Adrenal gland (tissue), 12 donors: ENCODE results near the gene DEDD2. TPM values are rescaled to one million over a fixed set of nuclear protein-coding genes. Genes with fewer than 3 reads are reported as not detected.

Experiments used
- DNase-seq, 7 donors: peaks; one replicate each; pipeline ENCODE4 v3.0.0-alpha.2; 2019 to 2020
- H3K27ac ChIP-seq, 5 donors: fragments of 200-600 bp; sonication (generic) in 4 of 5; 1 replicate in 3 of 5; 2 replicates in 2 of 5; pipeline versions ENCODE4 v1.5.1 to v1.8.0; 2016 to 2020; ENCODE audit warnings: mild to moderate bottlenecking in 1 of 5
- H3K27me3 ChIP-seq: fragments of 200-600 bp; 2 replicates; pipeline ENCODE4 v1.8.0; 2021
- H3K36me3 ChIP-seq, 2 donors: fragments of 200-600 bp; replicated peaks in 1 of 2; 1 replicate in 1 of 2; 2 replicates in 1 of 2; pipeline versions ENCODE4 v1.5.1 to v1.8.0; 2018 to 2022
- H3K4me1 ChIP-seq, 2 donors: fragments of 200-600 bp; replicated peaks in 1 of 2; 1 replicate in 1 of 2; 2 replicates in 1 of 2; pipeline versions ENCODE4 v1.5.1 to v1.8.0; 2018 to 2021
- H3K4me3 ChIP-seq, 4 donors: fragments of 200-600 bp; sonication (generic) in 3 of 4; one replicate each; pipeline ENCODE4 v1.5.1; 2016 to 2018
- H3K9me3 ChIP-seq, 3 donors: fragments of 200-600 bp; sonication (generic) in 1 of 3; replicated peaks in 1 of 3; 1 replicate in 2 of 3; 2 replicates in 1 of 3; pipeline versions ENCODE4 v1.5.1 to v1.8.0; 2016 to 2021
- CTCF ChIP-seq, 6 experiments: fragments of 450-650 bp in 4 of 6; fragments of 200-600 bp in 2 of 6; sonication (generic) in 1 of 6; IDR thresholded peaks; 1 replicate in 5 of 6; 2 replicates in 1 of 6; pipeline versions ENCODE4 v1.5.1 to v1.8.0; 2016 to 2021; ENCODE audit warnings: antibody characterized with exemption in 6 of 6, mild to moderate bottlenecking in 2 of 6, moderate library complexity in 1 of 6
- POLR2A ChIP-seq, 2 donors: fragments of 450-650 bp; IDR thresholded peaks; one replicate each; pipeline ENCODE4 v1.6.1; 2017; ENCODE audit warnings: antibody characterized with exemption in 2 of 2, mild to moderate bottlenecking in 2 of 2, moderate library complexity in 1 of 2
- WGBS, 4 donors: extraction: QIAGEN DNeasy Blood & Tissue Kit in 2 of 4; methylation state at CpG; one replicate each; pipeline versions ENCODE4 v1.1.5 to v1.1.7; 2013 to 2017; 5-methylcytosine and 5-hydroxymethylcytosine counted together
- intact Hi-C, 2 donors: fragments of 100-400 bp; cut with DNase I; formaldehyde crosslinking; loops; one replicate each; pipeline versions ENCODE4 v1.14.1 to v1.15.0; 2022 to 2023
- polyA plus RNA-seq, 3 donors: library from polyadenylated mRNA; stranded (reverse); fragments of 200-250 nt in 2 of 3; fragments of 350-450 nt in 1 of 3; fragmentation: Illumina TruSeq in 1 of 3; extraction: RNeasy Lipid Tissue Mini Kit (QIAGEN cat#74804) in 1 of 3; gene quantifications; one replicate each; pipeline ENCODE4 v1.2.3, GENCODE V29; 2013 to 2014
- total RNA-seq, 9 donors: library from RNA; depleted of rRNA in 4 of 9; stranded (reverse); fragments of >200 nt in 4 of 9; fragments of 120-200 nt in 1 of 9; fragmentation: NEBNext Ultra II Directional in 1 of 9; extraction: Animal tissue kit (Norgen Biotek cat#: 25700) in 1 of 9; gene quantifications; one replicate each; pipeline versions ENCODE4 v1.1.0 to v1.2.4, GENCODE V29; 2013 to 2023
- donor health status: healthy with polysubstance abuse.
- donor health status: Bipolar disorder and iron deficiency.
- donor health status: DM: yes; HTN: yes; CAD: no.
- donor health status: DM: no; HTN: no; CAD: no.
- donor health status: DM: no; HTN: no; CAD: no.
- donor health status: DM: yes; HTN: yes; CAD: no.

The DEDD2 gene
- total and polyA plus RNA-seq, 12 donors: 26.0 to 54.8 (median 31.5) TPM

DNA sequence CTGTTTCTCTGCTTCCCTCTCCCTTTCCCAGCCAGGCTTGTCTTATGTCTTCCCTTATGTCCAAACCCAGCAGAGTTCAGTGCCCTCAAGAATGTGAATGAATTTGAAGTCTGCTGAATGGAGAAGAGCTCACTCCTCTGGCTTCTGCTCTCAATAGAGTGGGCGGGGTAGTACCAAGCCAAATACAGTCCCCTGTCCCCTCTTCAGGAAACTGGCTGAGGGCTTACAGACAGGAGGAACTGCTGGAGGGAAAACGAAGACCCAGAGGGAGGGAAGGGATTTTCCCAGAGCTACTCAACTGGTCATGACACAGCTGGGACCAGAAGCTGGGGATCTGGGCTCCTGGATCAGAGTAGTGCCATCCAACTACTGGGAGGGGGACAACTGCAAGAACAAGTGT, 52.3 kb downstream of the DEDD2 start:
- H3K4me1 ChIP-seq: no peaks in the 10 kb centered on the region
- TF ChIP-seq CTCF (IDR thresholded peaks at IDR 0.05): no peak
- TF ChIP-seq POLR2A (IDR thresholded peaks at IDR 0.05): no peak
- no peaks in the 10 kb centered on the region for H3K27me3 ChIP-seq
- H3K9me3 ChIP-seq: no peaks in the 10 kb centered on the region
- DNase-seq: no peak
- intact Hi-C loops: no loop called here
- no peak overlapping the region for H3K4me3 ChIP-seq
- 41 to 53% (median 49%) methylated on average over 2 of the region's 2 CpGs for WGBS, 4 donors
- no peak overlapping the region for H3K27ac ChIP-seq
- H3K36me3 ChIP-seq: no peaks in the 10 kb centered on the region

- DNase-seq: no peak
- TF ChIP-seq CTCF (IDR thresholded peaks at IDR 0.05) (no peak), POLR2A (IDR thresholded peaks at IDR 0.05) (no peak)
- Histone ChIP-seq H3K36me3 (no peaks in the 10 kb centered on the region), H3K4me3 (no peak overlapping the region), H3K27me3 (no peaks in the 10 kb centered on the region), H3K9me3 (no peaks in the 10 kb centered on the region), H3K4me1 (no peaks in the 10 kb centered on the region), H3K27ac (no peak overlapping the region)
- WGBS, 4 donors: 80 to 88% (median 84%) methylated on average over 21 of the region's 21 CpGs
- intact Hi-C loops: no loop called here
Observed at GRCh38 chr19:42161616-42162263, 55.7 kb downstream of the DEDD2 start.

- H3K4me3 ChIP-seq: no peak overlapping the region
- H3K9me3 ChIP-seq: no peaks in the 10 kb centered on the region
- intact Hi-C loops: no loop called here
- no peaks in the 10 kb centered on the region for H3K27me3 ChIP-seq
- no peaks in the 10 kb centered on the region for H3K4me1 ChIP-seq
- H3K27ac ChIP-seq: no peak overlapping the region
- no peak for TF ChIP-seq POLR2A (IDR thresholded peaks at IDR 0.05)
- TF ChIP-seq CTCF (IDR thresholded peaks at IDR 0.05): no peak
- no peak for DNase-seq
- 68 to 76% (median 72%) methylated on average over 7 of the region's 7 CpGs for WGBS, 4 donors
- H3K36me3 ChIP-seq: no peaks in the 10 kb centered on the region
Observed at GRCh38 chr19:42159942-42160341, 57.5 kb downstream of the DEDD2 start.

DNA sequence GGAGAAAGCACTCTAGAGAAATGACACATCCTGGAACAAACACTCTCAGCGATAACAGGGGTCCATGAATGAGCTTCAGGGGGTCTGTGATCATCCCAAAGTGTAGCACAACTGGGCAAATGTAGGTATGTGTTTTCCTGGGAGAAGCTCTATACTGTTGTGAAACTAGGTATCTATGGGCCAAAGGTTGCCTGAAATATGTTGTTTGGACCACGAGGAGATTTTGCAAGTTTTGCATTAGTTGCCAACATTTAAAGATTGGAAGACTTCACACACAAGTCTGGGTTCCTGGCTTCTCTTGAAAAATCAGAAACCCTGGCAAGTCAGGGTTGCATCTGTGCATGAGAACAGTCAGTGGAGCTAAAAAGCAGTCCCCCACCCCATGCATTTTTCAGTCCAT, 58.6 kb downstream of the DEDD2 start:
- intact Hi-C loops: no loop called here
- Histone ChIP-seq H3K4me1 (no peaks in the 10 kb centered on the region), H3K9me3 (no peaks in the 10 kb centered on the region), H3K36me3 (no peaks in the 10 kb centered on the region), H3K27me3 (no peaks in the 10 kb centered on the region), H3K27ac (no peak overlapping the region), H3K4me3 (no peak overlapping the region)
- DNase-seq: no peak
- whole genome bisulfite sequencing, 4 donors: 54 to 58% (median 56%) methylated on average over 2 of the region's 2 CpGs
- TF ChIP-seq CTCF (IDR thresholded peaks at IDR 0.05) (no peak), POLR2A (IDR thresholded peaks at IDR 0.05) (no peak)
